Loucy (cell line): ENCODE results near the gene C1QL1.

Experiments used
- CTCF ChIP-seq: fragments of 200-600 bp; sonication (generic); conservative IDR thresholded peaks from 2 replicates; pipeline ENCODE4 v1.5.1; 2014; ENCODE audit warnings: mild to moderate bottlenecking, antibody characterized with exemption, low read length
- EZH2phosphoT487 ChIP-seq: fragments of 200-600 bp; IDR thresholded peaks from 2 replicates; pipeline ENCODE4 v1.6.1; 2018; ENCODE audit warnings: antibody characterized with exemption, mild to moderate bottlenecking, moderate library complexity, borderline replicate concordance

DNA sequence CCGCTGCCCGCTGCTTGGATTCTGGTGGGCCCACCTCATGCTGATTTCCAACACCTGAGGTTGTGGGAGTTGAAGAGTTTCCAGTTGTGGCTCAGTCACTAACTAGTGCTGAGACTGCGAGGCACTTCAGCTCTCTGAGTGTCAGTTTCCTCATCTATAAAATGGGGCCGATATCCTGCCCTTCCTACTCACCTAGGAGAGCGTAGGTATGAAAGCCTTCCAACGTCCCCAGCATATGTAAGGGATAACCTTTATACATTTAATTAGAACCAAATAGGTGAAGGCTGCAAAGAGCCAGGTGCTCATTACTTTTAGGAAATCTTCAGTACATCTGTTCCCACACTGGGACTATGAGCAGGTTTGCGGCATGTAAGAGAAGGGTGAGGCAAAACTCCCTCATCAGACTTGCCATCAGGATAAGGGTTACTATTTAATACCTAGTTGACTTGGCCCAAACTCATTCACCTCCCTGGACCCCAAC lies 19.7 kb downstream of the C1QL1 start:
- TF ChIP-seq CTCF, result no peak
- TF ChIP-seq EZH2phosphoT487, result no peak
